BE2C (cell line): ENCODE measurements around the gene APOBEC3B.
"Not testable (repeated sequence)": the region's sequence is repeated elsewhere in the genome, so short reads cannot be mapped to it uniquely, and the experiment has no call there.

Source experiments
- DNase-seq: peaks from one replicate; pipeline ENCODE4 v3.0.0-alpha.2; 2020
- H3K27me3 ChIP-seq: fragments of 250-450 bp; sonication (Bioruptor Pico); 2 replicates; pipeline ENCODE4 v1.5.1; 2020; ENCODE audit warnings: mild to moderate bottlenecking
- H3K36me3 ChIP-seq: fragments of 250-450 bp; sonication (Bioruptor Pico); 2 replicates; pipeline ENCODE4 v1.5.1; 2020; ENCODE audit warnings: mild to moderate bottlenecking
- H3K4me1 ChIP-seq: fragments of 250-450 bp; sonication (Bioruptor Pico); 2 replicates; pipeline ENCODE4 v1.5.1; 2020
- H3K4me3 ChIP-seq: 2 replicates; pipeline ENCODE4 v1.5.1; 2011; ENCODE audit warnings: low read depth, low read length
- H3K9me3 ChIP-seq: fragments of 250-450 bp; sonication (Bioruptor Pico); 2 replicates; pipeline ENCODE4 v1.5.1; 2020
- TF ChIP-seq, protein P1 (sequence below): IDR thresholded peaks from 2 replicates; pipeline ENCODE4 v1.5.1; 2012; ENCODE audit warnings: mild to moderate bottlenecking, low read depth, low read length

The APOBEC3B gene

DNA sequence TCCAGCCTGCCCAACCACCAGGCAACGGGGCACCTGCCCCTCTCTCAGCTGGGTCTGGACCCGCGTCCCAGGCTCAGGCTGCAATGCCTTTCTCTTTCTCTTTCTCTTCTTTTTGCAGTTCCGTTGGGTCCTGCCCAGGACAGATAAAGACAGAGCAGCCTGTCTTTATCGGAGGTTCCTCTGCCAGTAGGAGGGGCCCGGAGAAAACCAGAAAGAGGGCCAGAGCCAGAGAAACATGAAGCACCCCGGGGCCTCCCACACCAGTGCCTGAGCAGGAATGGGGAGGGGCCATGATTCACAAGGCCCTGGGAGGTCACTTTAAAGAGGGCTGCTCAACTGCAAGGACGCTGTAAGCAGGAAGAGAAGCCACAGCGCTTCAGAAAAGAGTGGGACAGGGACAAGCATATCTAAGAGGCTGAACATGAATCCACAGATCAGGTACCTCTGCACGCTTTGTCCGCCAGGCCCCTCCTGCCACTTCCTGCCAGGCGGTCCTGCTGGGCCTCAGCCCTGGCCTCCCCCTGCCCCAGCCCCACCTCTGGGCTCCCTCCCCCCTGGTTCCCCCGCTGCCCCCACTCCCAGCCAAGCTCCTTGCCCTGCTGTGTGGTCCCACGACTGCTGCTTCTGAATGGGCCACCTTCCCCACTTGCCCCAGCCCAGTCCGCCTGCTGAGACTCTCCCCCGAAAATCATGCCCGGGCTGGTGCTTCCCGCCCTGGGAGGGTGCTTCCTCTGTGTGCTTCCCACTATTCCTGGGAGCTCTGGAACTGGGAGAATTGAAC lies 32.0 kb downstream of the APOBEC3B start, which contains the start of gene APOBEC3C:
Gene APOBEC3C, plus strand, starts transcription at position 316 of the 781 bp plus-strand sequence. Its CDS starts 106 bp downstream, at position 422.
- TF ChIP-seq, protein P1, sequence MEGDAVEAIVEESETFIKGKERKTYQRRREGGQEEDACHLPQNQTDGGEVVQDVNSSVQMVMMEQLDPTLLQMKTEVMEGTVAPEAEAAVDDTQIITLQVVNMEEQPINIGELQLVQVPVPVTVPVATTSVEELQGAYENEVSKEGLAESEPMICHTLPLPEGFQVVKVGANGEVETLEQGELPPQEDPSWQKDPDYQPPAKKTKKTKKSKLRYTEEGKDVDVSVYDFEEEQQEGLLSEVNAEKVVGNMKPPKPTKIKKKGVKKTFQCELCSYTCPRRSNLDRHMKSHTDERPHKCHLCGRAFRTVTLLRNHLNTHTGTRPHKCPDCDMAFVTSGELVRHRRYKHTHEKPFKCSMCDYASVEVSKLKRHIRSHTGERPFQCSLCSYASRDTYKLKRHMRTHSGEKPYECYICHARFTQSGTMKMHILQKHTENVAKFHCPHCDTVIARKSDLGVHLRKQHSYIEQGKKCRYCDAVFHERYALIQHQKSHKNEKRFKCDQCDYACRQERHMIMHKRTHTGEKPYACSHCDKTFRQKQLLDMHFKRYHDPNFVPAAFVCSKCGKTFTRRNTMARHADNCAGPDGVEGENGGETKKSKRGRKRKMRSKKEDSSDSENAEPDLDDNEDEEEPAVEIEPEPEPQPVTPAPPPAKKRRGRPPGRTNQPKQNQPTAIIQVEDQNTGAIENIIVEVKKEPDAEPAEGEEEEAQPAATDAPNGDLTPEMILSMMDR = peak; percentile 35
- H3K9me3 ChIP-seq = no peaks in the 10 kb centered on the region
- DNase-seq = peak; percentile 87
- H3K4me3 ChIP-seq = peak within 1 kb of the TSS; percentile 57
- no peaks in the 10 kb centered on the region for H3K36me3 ChIP-seq
- H3K4me1 ChIP-seq = peaks cover 4% of the 10 kb centered on the region; the same call in 1 of the 2 replicates
- no peaks in the 10 kb centered on the region for H3K27me3 ChIP-seq

DNA sequence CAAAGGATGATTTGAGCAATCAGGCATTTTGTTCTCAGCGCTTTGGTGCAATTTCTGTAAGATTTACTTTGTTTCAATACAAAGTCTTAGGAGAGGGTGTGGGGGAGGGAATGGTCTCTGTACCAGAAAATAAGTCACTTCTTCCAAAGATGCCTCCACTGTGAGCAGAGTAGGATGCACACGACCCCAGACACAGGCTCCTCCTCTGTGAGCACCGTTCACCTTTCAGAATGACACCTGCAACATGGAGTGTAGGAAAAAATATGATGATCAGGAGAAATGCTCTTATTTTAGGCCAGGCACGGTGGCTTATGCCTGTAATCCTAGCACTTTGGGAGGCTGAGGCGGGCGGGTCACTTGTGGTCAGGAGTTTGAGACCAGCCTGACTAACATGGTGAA lies 32.6 kb downstream of the APOBEC3B start:
- not testable (repeated sequence) for DNase-seq, H3K9me3 ChIP-seq, H3K27me3 ChIP-seq, H3K36me3 ChIP-seq, H3K4me1 ChIP-seq
- H3K4me3 ChIP-seq = peak overlapping the region; percentile 57

DNA sequence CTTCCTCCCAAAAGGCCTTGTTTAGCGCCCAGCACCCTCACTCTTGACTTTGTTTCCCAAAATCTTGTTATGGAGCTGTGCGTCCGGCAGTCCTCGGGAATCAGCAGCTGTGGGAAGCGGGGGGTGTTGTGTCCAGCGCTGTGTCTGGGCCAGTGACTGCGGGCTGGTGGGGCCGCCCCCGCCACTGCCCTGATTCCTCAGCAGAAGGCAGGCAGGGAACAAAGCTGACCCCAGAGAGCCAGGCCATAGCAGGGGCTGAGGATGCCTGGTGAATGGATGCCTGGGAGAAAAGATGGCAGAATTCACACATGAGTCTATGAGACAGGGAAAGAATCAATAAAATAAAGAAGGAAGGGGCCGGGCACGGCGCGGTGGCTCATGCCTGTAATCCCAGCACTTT lies 34.4 kb downstream of the APOBEC3B start:
- no peaks in the 10 kb centered on the region for H3K36me3 ChIP-seq
- peaks cover 12% of the 10 kb centered on the region for H3K4me1 ChIP-seq
- TF ChIP-seq, protein P1 = no peak
- no peaks in the 10 kb centered on the region for H3K9me3 ChIP-seq
- DNase-seq = no peak
- H3K27me3 ChIP-seq = no peaks in the 10 kb centered on the region
- no peak overlapping the region for H3K4me3 ChIP-seq

DNA sequence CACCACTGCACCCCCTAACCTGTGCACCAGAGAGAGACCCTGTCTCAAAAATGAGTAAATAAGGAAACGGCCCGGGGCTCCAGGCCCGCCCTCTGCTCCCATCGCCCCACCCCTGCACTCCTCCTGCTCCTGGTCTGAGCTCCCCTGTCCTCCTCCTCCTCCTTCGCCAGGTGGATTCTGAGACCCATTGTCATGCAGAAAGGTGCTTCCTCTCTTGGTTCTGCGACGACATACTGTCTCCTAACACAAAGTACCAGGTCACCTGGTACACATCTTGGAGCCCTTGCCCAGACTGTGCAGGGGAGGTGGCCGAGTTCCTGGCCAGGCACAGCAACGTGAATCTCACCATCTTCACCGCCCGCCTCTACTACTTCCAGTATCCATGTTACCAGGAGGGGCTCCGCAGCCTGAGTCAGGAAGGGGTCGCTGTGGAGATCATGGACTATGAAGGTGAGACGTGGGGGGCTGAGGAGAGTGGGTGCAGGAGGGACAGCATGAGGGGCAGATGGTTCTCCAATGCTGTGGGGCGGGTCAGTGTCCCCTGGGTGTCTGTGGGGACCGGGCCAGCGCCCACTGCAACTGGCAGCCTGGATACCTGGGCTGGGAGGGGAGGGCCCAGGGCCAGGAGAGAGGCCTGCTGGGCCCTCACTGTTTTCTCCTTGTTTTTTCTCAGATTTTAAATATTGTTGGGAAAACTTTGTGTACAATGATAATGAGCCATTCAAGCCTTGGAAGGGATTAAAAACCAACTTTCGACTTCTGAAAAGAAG lies 35.6 kb downstream of the APOBEC3B start:
- Histone ChIP-seq H3K27me3 (no peaks in the 10 kb centered on the region), H3K9me3 (no peaks in the 10 kb centered on the region), H3K36me3 (no peaks in the 10 kb centered on the region), H3K4me1 (peaks cover 12% of the 10 kb centered on the region), H3K4me3 (no peak overlapping the region)
- DNase-seq = no peak
- TF ChIP-seq, protein P1 = no peak

DNA sequence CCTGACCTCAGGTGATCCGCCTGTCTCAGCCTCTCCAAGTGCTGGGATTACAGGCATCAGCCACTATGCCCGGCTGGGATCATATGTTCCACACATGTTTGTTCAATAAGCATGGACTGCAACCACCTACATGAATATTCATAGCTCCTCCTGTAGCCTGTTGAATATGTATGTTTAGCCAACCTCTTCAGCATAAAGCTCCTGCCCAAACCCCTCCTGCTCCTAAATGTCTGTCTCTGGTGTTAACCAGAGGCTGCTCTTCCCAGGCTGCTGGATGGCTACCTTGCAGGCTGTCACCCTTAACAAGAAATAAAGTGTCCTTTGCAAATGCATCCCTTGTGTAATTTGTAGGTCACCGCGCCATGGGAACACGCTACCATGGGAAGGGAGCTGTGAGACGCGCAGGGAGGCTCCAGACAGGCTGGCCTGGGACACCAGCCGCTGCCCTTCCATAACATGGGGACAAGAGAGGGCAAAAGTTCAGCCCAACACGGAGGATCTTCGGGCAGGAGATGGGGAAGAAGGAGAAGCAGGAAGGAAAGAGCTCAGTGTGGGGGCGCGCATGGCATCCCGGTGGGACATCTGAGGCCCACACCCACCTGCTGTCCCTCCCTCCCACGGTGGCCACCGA lies 38.0 kb downstream of the APOBEC3B start:
- H3K4me1 ChIP-seq, H3K9me3 ChIP-seq: not testable (repeated sequence)

DNA sequence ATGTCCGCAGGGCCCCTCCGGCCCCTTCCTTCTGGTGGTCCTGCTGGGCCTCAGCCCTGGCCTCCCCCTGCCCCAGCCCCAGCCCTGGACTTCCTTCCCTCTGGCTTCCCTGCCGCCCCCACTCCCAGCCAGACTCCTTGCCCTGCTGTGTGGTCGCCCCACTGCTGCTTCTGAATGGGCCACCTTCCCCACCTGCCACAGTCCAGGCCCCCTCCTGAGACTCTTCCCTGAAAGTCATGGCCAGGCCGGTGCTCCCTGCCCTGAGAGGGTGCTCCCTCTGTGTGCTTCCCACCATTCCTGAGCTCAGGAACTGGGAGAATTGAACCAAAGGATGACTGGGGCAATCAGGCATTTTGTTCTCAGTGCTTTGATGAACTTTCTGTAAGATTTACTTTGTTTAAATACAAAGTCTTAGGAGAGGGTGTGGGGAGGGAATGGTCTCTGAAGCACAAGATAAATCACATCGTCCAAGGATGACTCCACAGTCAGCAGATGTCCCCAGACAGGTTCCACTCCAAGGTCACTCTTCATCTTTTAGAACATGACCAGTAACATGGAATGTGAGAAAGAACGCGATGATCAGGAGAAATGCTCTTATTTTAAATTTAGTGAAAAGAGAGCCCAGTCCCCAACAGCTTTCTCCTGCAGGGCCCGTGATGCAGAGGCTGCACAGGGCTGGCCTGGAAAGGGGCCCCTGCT lies 39.6 kb downstream of the APOBEC3B start:
- TF ChIP-seq, protein P1 = no peak
- no peak overlapping the region for H3K4me3 ChIP-seq

More for the DNA sequence above, 38.0 kb downstream of the APOBEC3B start:
- DNase-seq, H3K27me3 ChIP-seq, H3K36me3 ChIP-seq: not testable (repeated sequence)
- H3K4me3 ChIP-seq = peak overlapping the region; percentile 37

More for the DNA sequence above, 39.6 kb downstream of the APOBEC3B start:
- Histone ChIP-seq H3K4me1 (peaks cover 8% of the 10 kb centered on the region), H3K36me3 (no peaks in the 10 kb centered on the region), H3K9me3 (no peaks in the 10 kb centered on the region), H3K27me3 (no peaks in the 10 kb centered on the region)
- no peak for DNase-seq
